Measurements from ENCODE around the gene C2orf15.

- TF ChIP-seq POLR2A (IDR thresholded peaks at IDR 0.05; ENCODE audit: low read length) = no peak
- no peak for TF ChIP-seq GATA1 (IDR thresholded peaks at IDR 0.05; ENCODE audit: low read depth, low read length)
Measured at GRCh38 chr2:99171377-99172140, 30.1 kb downstream of the C2orf15 start.
